Measurements from ENCODE around the gene TRPM4. TPM values are rescaled to one million over a fixed set of nuclear protein-coding genes. Genes with fewer than 3 reads are reported as not detected.

TRPM4 gene
- total and polyA plus RNA-seq, 2 of the 13 experiments (the other 11 are each of a cell fraction or from before 2014, with no cell fraction given) = 1.9 to 4.3 TPM

DNA sequence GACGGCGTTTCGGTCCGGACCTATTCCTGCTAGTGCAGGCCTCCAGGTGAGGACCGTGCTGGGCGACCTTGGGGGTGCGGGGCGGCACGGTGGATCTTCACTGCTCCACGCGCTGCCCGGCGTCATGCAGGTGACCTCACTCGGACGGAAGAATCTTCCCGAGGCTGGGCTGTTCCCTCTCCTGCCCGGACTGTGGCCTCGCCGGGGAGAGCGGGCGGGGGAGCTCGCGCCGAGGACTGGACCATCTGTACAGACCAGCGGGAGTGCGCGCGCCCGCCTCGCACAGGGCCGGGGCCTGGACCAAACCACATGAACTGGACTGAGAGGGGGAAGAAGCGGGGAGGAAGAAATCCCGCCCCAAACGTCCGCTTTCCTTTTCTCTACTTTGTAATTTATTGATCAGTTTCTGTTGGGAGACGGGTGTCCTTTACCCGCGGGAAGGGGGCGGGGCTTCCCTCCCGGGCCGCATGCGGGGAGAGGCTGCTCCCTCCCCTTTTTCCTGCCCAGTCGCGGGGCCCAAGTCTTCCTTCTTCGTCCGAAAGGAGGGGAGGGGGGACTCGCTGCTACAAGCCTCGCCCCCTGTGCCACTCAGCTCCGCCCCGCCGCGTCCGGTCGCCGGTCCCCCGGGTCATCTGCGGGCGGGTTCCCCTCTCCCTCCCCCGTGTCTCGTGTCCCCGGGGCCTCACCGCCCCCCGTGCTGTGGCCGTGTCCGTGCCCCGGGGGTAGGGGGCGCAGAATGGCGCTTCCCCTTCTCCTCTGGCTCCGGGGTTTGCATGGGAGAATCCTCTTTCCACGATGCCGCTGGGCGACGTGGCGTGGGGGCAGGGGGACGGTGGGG is 7.3 kb upstream of the TRPM4 start (continued):
- TF ChIP-seq, protein P1, sequence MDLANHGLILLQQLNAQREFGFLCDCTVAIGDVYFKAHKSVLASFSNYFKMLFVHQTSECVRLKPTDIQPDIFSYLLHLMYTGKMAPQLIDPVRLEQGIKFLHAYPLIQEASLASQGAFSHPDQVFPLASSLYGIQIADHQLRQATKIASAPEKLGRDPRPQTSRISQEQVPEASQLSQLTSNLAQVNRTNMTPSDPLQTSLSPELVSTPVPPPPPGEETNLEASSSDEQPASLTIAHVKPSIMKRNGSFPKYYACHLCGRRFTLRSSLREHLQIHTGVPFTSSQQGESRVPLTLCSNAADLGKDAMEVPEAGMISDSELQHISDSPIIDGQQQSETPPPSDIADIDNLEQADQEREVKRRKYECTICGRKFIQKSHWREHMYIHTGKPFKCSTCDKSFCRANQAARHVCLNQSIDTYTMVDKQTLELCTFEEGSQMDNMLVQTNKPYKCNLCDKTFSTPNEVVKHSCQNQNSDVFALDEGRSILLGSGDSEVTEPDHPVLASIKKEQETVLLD (CRISPR knock-in tag; IDR thresholded peaks at IDR 0.05; ENCODE audit: low read depth) = peak; percentile 27; the same call in 1 of the 2 replicates
- 0 out of 2 replicates have a peak, but pooled peaks have one; percentile 24 for TF ChIP-seq SIN3A (IDR thresholded peaks at IDR 0.05; ENCODE audit: borderline replicate concordance, low read depth, low read length)
- TF ChIP-seq NR2F6 (IDR thresholded peaks at IDR 0.05) = no peak
- 0 out of 2 replicates have a peak, but pooled peaks have one; percentile 24 for TF ChIP-seq NR2F6 (CRISPR knock-in tag; IDR thresholded peaks at IDR 0.05)
- TF ChIP-seq, protein P2, sequence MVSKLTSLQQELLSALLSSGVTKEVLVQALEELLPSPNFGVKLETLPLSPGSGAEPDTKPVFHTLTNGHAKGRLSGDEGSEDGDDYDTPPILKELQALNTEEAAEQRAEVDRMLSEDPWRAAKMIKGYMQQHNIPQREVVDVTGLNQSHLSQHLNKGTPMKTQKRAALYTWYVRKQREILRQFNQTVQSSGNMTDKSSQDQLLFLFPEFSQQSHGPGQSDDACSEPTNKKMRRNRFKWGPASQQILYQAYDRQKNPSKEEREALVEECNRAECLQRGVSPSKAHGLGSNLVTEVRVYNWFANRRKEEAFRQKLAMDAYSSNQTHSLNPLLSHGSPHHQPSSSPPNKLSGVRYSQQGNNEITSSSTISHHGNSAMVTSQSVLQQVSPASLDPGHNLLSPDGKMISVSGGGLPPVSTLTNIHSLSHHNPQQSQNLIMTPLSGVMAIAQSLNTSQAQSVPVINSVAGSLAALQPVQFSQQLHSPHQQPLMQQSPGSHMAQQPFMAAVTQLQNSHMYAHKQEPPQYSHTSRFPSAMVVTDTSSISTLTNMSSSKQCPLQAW (CRISPR knock-in tag; IDR thresholded peaks at IDR 0.05) = peak; percentile 71; the same call in 1 of the 2 replicates
- TF ChIP-seq FOXK2 (IDR thresholded peaks at IDR 0.05) = peak; percentile 93
- TF ChIP-seq ETV5 (CRISPR knock-in tag; IDR thresholded peaks at IDR 0.05; ENCODE audit: borderline replicate concordance) = peak; percentile 61
- TF ChIP-seq SMARCC2 (IDR thresholded peaks at IDR 0.05) = no peak
- TF ChIP-seq ZNF746 (CRISPR knock-in tag; IDR thresholded peaks at IDR 0.05) = peak; percentile 82
- no peak for TF ChIP-seq GABPA (IDR thresholded peaks at IDR 0.05; ENCODE audit: low read depth, low read length)
- TF ChIP-seq GABPA (CRISPR knock-in tag; IDR thresholded peaks at IDR 0.05; ENCODE audit: low read depth) = peak; percentile 51
- TF ChIP-seq, protein P3, sequence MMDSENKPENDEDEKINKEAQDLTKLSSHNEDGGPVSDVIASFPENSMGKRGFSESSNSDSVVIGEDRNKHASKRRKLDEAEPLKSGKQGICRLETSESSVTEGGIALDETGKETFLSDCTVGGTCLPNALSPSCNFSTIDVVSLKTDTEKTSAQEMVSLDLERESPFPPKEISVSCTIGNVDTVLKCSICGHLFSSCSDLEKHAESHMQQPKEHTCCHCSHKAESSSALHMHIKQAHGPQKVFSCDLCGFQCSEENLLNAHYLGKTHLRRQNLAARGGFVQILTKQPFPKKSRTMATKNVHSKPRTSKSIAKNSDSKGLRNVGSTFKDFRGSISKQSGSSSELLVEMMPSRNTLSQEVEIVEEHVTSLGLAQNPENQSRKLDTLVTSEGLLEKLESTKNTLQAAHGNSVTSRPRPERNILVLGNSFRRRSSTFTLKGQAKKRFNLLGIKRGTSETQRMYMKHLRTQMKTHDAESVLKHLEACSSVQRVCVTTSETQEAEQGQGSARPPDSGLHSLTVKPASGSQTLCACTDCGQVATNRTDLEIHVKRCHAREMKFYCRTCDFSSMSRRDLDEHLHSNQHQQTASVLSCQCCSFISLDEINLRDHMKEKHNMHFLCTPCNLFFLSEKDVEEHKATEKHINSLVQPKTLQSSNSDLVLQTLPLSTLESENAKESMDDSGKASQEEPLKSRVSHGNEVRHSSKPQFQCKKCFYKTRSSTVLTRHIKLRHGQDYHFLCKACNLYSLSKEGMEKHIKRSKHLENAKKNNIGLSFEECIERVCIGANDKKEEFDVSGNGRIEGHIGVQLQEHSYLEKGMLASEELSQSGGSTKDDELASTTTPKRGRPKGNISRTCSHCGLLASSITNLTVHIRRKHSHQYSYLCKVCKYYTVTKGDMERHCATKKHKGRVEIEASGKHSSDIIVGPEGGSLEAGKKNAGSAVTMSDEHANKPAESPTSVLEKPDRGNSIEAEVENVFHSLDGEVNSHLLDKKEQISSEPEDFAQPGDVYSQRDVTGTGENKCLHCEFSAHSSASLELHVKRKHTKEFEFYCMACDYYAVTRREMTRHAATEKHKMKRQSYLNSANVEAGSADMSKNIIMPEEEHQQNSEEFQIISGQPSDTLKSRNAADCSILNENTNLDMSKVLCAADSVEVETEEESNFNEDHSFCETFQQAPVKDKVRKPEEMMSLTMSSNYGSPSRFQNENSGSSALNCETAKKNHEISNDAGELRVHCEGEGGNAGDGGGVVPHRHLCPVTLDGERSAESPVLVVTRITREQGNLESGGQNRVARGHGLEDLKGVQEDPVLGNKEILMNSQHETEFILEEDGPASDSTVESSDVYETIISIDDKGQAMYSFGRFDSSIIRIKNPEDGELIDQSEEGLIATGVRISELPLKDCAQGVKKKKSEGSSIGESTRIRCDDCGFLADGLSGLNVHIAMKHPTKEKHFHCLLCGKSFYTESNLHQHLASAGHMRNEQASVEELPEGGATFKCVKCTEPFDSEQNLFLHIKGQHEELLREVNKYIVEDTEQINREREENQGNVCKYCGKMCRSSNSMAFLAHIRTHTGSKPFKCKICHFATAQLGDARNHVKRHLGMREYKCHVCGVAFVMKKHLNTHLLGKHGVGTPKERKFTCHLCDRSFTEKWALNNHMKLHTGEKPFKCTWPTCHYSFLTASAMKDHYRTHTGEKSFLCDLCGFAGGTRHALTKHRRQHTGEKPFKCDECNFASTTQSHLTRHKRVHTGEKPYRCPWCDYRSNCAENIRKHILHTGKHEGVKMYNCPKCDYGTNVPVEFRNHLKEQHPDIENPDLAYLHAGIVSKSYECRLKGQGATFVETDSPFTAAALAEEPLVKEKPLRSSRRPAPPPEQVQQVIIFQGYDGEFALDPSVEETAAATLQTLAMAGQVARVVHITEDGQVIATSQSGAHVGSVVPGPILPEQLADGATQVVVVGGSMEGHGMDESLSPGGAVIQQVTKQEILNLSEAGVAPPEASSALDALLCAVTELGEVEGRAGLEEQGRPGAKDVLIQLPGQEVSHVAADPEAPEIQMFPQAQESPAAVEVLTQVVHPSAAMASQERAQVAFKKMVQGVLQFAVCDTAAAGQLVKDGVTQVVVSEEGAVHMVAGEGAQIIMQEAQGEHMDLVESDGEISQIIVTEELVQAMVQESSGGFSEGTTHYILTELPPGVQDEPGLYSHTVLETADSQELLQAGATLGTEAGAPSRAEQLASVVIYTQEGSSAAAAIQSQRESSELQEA (CRISPR knock-in tag; IDR thresholded peaks at IDR 0.05; ENCODE audit: not compliant biosample characterization) = no peak
- TF ChIP-seq, protein P4, sequence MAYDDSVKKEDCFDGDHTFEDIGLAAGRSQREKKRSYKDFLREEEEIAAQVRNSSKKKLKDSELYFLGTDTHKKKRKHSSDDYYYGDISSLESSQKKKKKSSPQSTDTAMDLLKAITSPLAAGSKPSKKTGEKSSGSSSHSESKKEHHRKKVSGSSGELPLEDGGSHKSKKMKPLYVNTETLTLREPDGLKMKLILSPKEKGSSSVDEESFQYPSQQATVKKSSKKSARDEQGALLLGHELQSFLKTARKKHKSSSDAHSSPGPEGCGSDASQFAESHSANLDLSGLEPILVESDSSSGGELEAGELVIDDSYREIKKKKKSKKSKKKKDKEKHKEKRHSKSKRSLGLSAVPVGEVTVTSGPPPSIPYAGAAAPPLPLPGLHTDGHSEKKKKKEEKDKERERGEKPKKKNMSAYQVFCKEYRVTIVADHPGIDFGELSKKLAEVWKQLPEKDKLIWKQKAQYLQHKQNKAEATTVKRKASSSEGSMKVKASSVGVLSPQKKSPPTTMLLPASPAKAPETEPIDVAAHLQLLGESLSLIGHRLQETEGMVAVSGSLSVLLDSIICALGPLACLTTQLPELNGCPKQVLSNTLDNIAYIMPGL (CRISPR knock-in tag; IDR thresholded peaks at IDR 0.05; ENCODE audit: borderline replicate concordance in 1 of 2, low read depth in 1 of 2) = peak in 1 of 2 experiments; percentile 81; a peak in 3 of 4 replicates
- peak; percentile 83 for TF ChIP-seq JARID2 (CRISPR knock-in tag; IDR thresholded peaks at IDR 0.05; ENCODE audit: insufficient replicate concordance)
- TF ChIP-seq SRY (CRISPR knock-in tag; IDR thresholded peaks at IDR 0.05) = peak; percentile 71

All from HepG2 (cell line).